ENCODE results near the gene MYOM1. TPM values are rescaled to one million over a fixed set of nuclear protein-coding genes. Genes with fewer than 3 reads are reported as not detected.
"Not testable (repeated sequence)": the region's sequence is repeated elsewhere in the genome, so short reads cannot be mapped to it uniquely, and the experiment has no call there.

MYOM1 gene
- total RNA-seq, 1 donor, result 0.94 TPM

GRCh38 chr18:3236470-3236869 lies 16.7 kb upstream of the MYOM1 start:
- Histone ChIP-seq H3K27me3 (ENCODE audit: insufficient read depth, low read length) (no peaks in the 10 kb centered on the region), H3K9me3 (ENCODE audit: low read depth, low read length) (no peaks in the 10 kb centered on the region), H3K4me1 (ENCODE audit: insufficient read depth, low read length) (no peaks in the 10 kb centered on the region), H3K4me3 (ENCODE audit: low read length) (no peak overlapping the region)

- Histone ChIP-seq H3K9me3 (ENCODE audit: low read depth, low read length) (no peaks in the 10 kb centered on the region), H3K4me1 (ENCODE audit: insufficient read depth, low read length) (no peaks in the 10 kb centered on the region), H3K4me3 (ENCODE audit: low read length) (no peak overlapping the region), H3K27me3 (ENCODE audit: insufficient read depth, low read length) (no peaks in the 10 kb centered on the region)
Observed at GRCh38 chr18:3235846-3236245, 16.1 kb upstream of the MYOM1 start.

GRCh38 chr18:3234457-3234856 lies 14.7 kb upstream of the MYOM1 start:
- Histone ChIP-seq H3K27me3 (ENCODE audit: insufficient read depth, low read length) (no peaks in the 10 kb centered on the region), H3K4me1 (ENCODE audit: insufficient read depth, low read length) (no peaks in the 10 kb centered on the region), H3K9me3 (ENCODE audit: low read depth, low read length) (no peaks in the 10 kb centered on the region), H3K4me3 (ENCODE audit: low read length) (no peak overlapping the region)

GRCh38 chr18:3233433-3234168 lies 13.8 kb upstream of the MYOM1 start:
- Histone ChIP-seq H3K9me3 (ENCODE audit: low read depth, low read length) (no peaks in the 10 kb centered on the region), H3K27me3 (ENCODE audit: insufficient read depth, low read length) (no peaks in the 10 kb centered on the region), H3K4me3 (ENCODE audit: low read length) (no peak overlapping the region), H3K4me1 (ENCODE audit: insufficient read depth, low read length) (no peaks in the 10 kb centered on the region)

GRCh38 chr18:3233004-3233403 lies 13.2 kb upstream of the MYOM1 start:
- H3K4me1 ChIP-seq (ENCODE audit: insufficient read depth, low read length), result no peaks in the 10 kb centered on the region
- no peak overlapping the region for H3K4me3 ChIP-seq (ENCODE audit: low read length)
- no peaks in the 10 kb centered on the region for H3K27me3 ChIP-seq (ENCODE audit: insufficient read depth, low read length)
- H3K9me3 ChIP-seq (ENCODE audit: low read depth, low read length), result no peaks in the 10 kb centered on the region

GRCh38 chr18:3230401-3231334 lies 10.9 kb upstream of the MYOM1 start:
- no peaks in the 10 kb centered on the region for H3K4me1 ChIP-seq (ENCODE audit: insufficient read depth, low read length)
- H3K27me3 ChIP-seq (ENCODE audit: insufficient read depth, low read length), result no peaks in the 10 kb centered on the region
- H3K9me3 ChIP-seq (ENCODE audit: low read depth, low read length), result no peaks in the 10 kb centered on the region
- no peak overlapping the region for H3K4me3 ChIP-seq (ENCODE audit: low read length)

- Histone ChIP-seq H3K4me3 (ENCODE audit: low read length) (no peak overlapping the region), H3K4me1 (ENCODE audit: insufficient read depth, low read length) (no peaks in the 10 kb centered on the region), H3K27me3 (ENCODE audit: insufficient read depth, low read length) (no peaks in the 10 kb centered on the region), H3K9me3 (ENCODE audit: low read depth, low read length) (no peaks in the 10 kb centered on the region)
Observed at GRCh38 chr18:3226048-3226447, 6.3 kb upstream of the MYOM1 start.

GRCh38 chr18:3225588-3225987 lies 5.8 kb upstream of the MYOM1 start:
- Histone ChIP-seq H3K9me3 (ENCODE audit: low read depth, low read length) (no peaks in the 10 kb centered on the region), H3K4me1 (ENCODE audit: insufficient read depth, low read length) (no peaks in the 10 kb centered on the region), H3K4me3 (ENCODE audit: low read length) (no peak overlapping the region), H3K27me3 (ENCODE audit: insufficient read depth, low read length) (no peaks in the 10 kb centered on the region)

GRCh38 chr18:3224223-3224622 lies 4.5 kb upstream of the MYOM1 start:
- Histone ChIP-seq H3K27me3 (ENCODE audit: insufficient read depth, low read length) (no peaks in the 10 kb centered on the region), H3K4me3 (ENCODE audit: low read length) (no peak overlapping the region), H3K9me3 (ENCODE audit: low read depth, low read length) (no peaks in the 10 kb centered on the region), H3K4me1 (ENCODE audit: insufficient read depth, low read length) (no peaks in the 10 kb centered on the region)

- Histone ChIP-seq H3K4me3 (ENCODE audit: low read length) (no peak overlapping the region), H3K9me3 (ENCODE audit: low read depth, low read length) (no peaks in the 10 kb centered on the region), H3K27me3 (ENCODE audit: insufficient read depth, low read length) (no peaks in the 10 kb centered on the region), H3K4me1 (ENCODE audit: insufficient read depth, low read length) (no peaks in the 10 kb centered on the region)
Observed at GRCh38 chr18:3223356-3223755, 3.6 kb upstream of the MYOM1 start.

- Histone ChIP-seq H3K27me3 (ENCODE audit: insufficient read depth, low read length) (no peaks in the 10 kb centered on the region), H3K4me3 (ENCODE audit: low read length) (no peak overlapping the region), H3K9me3 (ENCODE audit: low read depth, low read length) (no peaks in the 10 kb centered on the region), H3K4me1 (ENCODE audit: insufficient read depth, low read length) (no peaks in the 10 kb centered on the region)
Observed at GRCh38 chr18:3221496-3221895, 1.7 kb upstream of the MYOM1 start.

GRCh38 chr18:3220868-3221267 lies 1.1 kb upstream of the MYOM1 start:
- not testable (repeated sequence) for H3K4me3 ChIP-seq (ENCODE audit: low read length); H3K4me1 ChIP-seq (ENCODE audit: insufficient read depth, low read length); H3K27me3 ChIP-seq (ENCODE audit: insufficient read depth, low read length); H3K9me3 ChIP-seq (ENCODE audit: low read depth, low read length)

- Histone ChIP-seq H3K4me1 (ENCODE audit: insufficient read depth, low read length) (no peaks in the 10 kb centered on the region), H3K27me3 (ENCODE audit: insufficient read depth, low read length) (no peaks in the 10 kb centered on the region), H3K4me3 (ENCODE audit: low read length) (no peak overlapping the region), H3K9me3 (ENCODE audit: low read depth, low read length) (no peaks in the 10 kb centered on the region)
Observed at GRCh38 chr18:3219241-3219630, 532 bp downstream of the MYOM1 start.

GRCh38 chr18:3218819-3219218 lies 949 bp downstream of the MYOM1 start:
- Histone ChIP-seq H3K4me1 (ENCODE audit: insufficient read depth, low read length) (no peaks in the 10 kb centered on the region), H3K27me3 (ENCODE audit: insufficient read depth, low read length) (no peaks in the 10 kb centered on the region), H3K9me3 (ENCODE audit: low read depth, low read length) (no peaks in the 10 kb centered on the region), H3K4me3 (ENCODE audit: low read length) (no peak overlapping the region)

- Histone ChIP-seq H3K27me3 (ENCODE audit: insufficient read depth, low read length) (no peaks in the 10 kb centered on the region), H3K4me3 (ENCODE audit: low read length) (no peak overlapping the region), H3K4me1 (ENCODE audit: insufficient read depth, low read length) (no peaks in the 10 kb centered on the region), H3K9me3 (ENCODE audit: low read depth, low read length) (no peaks in the 10 kb centered on the region)
Observed at GRCh38 chr18:3217948-3218647, 1.7 kb downstream of the MYOM1 start.

Measured in mononuclear cell (primary cell).